Measurements from ENCODE around the gene MEGF11.
"Not testable (repeated sequence)": the region's sequence is repeated elsewhere in the genome, so short reads cannot be mapped to it uniquely, and the experiment has no call there.

MEGF11 gene

DNA sequence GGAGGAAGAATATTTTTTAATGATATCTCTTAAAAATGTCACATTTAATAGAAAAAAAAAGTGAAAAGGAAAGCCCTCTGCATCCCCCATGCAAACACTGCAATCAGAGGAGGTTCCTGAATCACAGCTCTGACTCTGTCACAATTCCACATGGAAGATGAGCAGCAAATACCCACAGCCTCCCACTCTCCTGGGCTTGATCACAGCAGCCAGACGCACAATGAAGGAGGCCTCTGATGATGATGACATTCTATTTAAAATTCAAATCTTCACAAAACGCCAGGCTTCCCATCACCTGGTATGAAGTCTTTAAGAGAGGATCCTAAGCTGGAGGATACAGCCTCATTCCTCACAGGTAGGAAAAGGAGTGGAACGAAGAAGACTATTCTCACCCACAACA lies 30.7 kb upstream of the MEGF11 start:
- H3K27ac ChIP-seq, result no peak overlapping the region
- no peaks in the 10 kb centered on the region for H3K36me3 ChIP-seq
- 0 out of 22 replicates have a peak, but pooled peaks cover 0 to 3% (median 0%) of the 10 kb centered on the region in 11 experiments for H4K20me1 ChIP-seq
- no peak overlapping the region for H3K9ac ChIP-seq
- TF ChIP-seq Cebpa-rat (IDR thresholded peaks at IDR 0.05), result no peak
- H3K4me3 ChIP-seq, result no peak overlapping the region
- no peaks in the 10 kb centered on the region for H3K9me3 ChIP-seq (replicated peaks in 1 of 11)
- no peak overlapping the region for H3K4me2 ChIP-seq
- H3K4me1 ChIP-seq, result peaks cover 0 to 14% (median 9%) of the 10 kb centered on the region in 10 experiments; a peak in 14 of 20 replicates
- H3K27me3 ChIP-seq, result no peaks in the 10 kb centered on the region

DNA sequence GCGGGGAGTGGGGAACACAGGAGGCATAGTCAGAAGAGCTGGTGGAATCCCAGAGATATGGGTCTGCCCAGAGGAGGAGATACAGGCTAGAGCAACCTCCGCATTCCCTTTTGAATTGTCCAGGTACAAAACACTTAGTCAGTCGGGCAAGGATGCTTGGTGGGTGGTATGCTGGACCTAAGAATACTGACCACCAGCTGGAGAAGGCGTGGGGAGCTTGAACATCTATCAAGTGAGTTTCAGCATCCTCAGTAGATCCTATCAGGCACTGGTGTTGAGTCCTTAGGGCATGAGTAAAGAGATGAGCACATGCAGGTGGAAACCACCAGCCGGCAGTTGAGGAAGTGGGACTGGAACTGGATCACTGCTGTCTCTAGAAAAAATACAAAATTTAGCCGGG lies 25.1 kb upstream of the MEGF11 start:
- Histone ChIP-seq H4K20me1 (0 out of 22 replicates have a peak, but pooled peaks cover 0 to 4% (median 0%) of the 10 kb centered on the region in 11 experiments), H3K9ac (no peak overlapping the region), H3K9me3 (replicated peaks in 1 of 11) (peaks cover 0 to 19% (median 10%) of the 10 kb centered on the region in 11 experiments; a peak in 12 of 22 replicates), H3K4me3 (no peak overlapping the region), H3K36me3 (no peaks in the 10 kb centered on the region), H3K27ac (no peak overlapping the region), H3K4me1 (peaks cover 0 to 6% (median 1%) of the 10 kb centered on the region in 10 experiments; a peak in 11 of 20 replicates), H3K27me3 (no peaks in the 10 kb centered on the region), H3K4me2 (no peak overlapping the region)
- no peak for TF ChIP-seq Cebpa-rat (IDR thresholded peaks at IDR 0.05)

DNA sequence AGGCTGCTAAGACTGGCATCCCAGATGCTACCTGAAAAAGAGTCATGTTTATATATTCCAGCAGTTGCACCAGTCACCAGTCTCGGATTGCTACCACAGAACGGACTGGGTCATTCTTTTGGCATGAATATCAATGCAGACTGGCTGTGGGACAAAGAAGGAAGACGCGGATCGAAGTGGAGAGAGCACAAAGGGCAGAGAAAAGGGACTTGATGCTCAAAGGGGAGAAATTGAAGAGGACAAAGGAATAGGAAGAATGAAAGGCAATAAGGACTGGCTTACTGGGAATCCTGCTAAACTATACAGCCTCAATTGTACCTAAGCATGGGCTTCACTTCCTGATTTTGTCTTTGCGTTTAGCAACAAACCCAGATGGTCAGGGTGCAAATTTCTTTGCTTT lies 24.5 kb upstream of the MEGF11 start:
- no peak overlapping the region for H3K4me3 ChIP-seq
- no peaks in the 10 kb centered on the region for H3K27me3 ChIP-seq
- 0 out of 22 replicates have a peak, but pooled peaks cover 0 to 4% (median 0%) of the 10 kb centered on the region in 11 experiments for H4K20me1 ChIP-seq
- H3K36me3 ChIP-seq, result no peaks in the 10 kb centered on the region
- no peak overlapping the region for H3K9ac ChIP-seq
- peaks cover 4 to 11% (median 7%) of the 10 kb centered on the region in 10 experiments for H3K4me1 ChIP-seq
- H3K4me2 ChIP-seq, result no peak overlapping the region
- no peak overlapping the region for H3K27ac ChIP-seq
- H3K9me3 ChIP-seq (replicated peaks in 1 of 11), result peaks cover 0 to 19% (median 10%) of the 10 kb centered on the region in 11 experiments; a peak in 12 of 22 replicates
- TF ChIP-seq Cebpa-rat (IDR thresholded peaks at IDR 0.05), result no peak

DNA sequence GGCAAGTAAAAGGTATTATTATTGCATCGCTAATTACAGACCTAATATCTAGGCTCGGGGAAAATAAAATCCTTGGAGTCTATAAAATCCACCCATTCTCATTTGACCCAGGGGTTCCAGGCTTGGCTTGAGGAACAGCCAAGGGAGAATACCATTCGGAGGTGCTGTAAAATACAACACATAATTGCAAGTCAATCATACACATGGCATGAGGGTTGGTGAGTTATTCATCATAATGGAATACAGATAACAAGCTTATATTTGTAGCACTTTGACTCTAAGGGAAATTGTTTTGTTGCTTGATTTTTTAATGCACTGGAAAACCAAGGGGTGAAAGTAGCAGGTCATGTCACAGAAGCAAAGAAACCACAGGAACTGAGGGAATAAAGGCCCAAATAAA lies 23.0 kb upstream of the MEGF11 start:
- Histone ChIP-seq H4K20me1 (0 out of 22 replicates have a peak, but pooled peaks cover 0 to 4% (median 0%) of the 10 kb centered on the region in 11 experiments), H3K27me3 (no peaks in the 10 kb centered on the region), H3K4me1 (peaks cover 6 to 16% (median 15%) of the 10 kb centered on the region in 10 experiments), H3K9ac (no peak overlapping the region), H3K4me3 (no peak overlapping the region), H3K36me3 (no peaks in the 10 kb centered on the region), H3K4me2 (no peak overlapping the region), H3K27ac (no peak overlapping the region), H3K9me3 (replicated peaks in 1 of 11) (peaks cover 0 to 19% (median 10%) of the 10 kb centered on the region in 11 experiments; a peak in 12 of 22 replicates)
- no peak for TF ChIP-seq Cebpa-rat (IDR thresholded peaks at IDR 0.05)

DNA sequence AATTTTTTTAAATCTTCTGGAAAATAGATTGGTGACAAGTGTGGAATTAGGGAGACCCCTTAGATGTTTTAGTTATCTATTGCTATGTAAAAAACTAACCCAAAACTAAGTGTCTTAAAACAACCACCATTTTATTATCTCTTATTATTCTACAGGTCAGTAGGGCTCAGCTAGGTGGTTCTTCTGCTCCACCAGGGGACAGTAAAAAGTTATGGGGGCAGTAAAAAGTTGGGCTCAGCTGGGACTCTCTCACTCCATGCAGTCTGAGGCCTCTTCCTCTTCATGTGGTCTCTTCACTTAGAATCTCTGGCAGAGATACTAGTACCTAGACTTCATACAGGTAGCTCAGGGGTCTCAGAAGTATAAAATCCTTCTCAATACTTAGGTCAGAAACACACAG lies 21.8 kb upstream of the MEGF11 start:
- H3K36me3 ChIP-seq, result no peaks in the 10 kb centered on the region
- H3K4me3 ChIP-seq, result no peak overlapping the region
- H3K27ac ChIP-seq, result no peak overlapping the region
- H4K20me1 ChIP-seq, result 0 out of 22 replicates have a peak, but pooled peaks cover 0 to 4% (median 0%) of the 10 kb centered on the region in 11 experiments
- H3K9me3 ChIP-seq (replicated peaks in 1 of 11), result peaks cover 0 to 19% (median 10%) of the 10 kb centered on the region in 11 experiments; a peak in 12 of 22 replicates
- peaks cover 6 to 23% (median 21%) of the 10 kb centered on the region in 10 experiments for H3K4me1 ChIP-seq
- H3K27me3 ChIP-seq, result no peaks in the 10 kb centered on the region
- H3K4me2 ChIP-seq, result no peak overlapping the region
- no peak for TF ChIP-seq Cebpa-rat (IDR thresholded peaks at IDR 0.05)
- H3K9ac ChIP-seq, result no peak overlapping the region

DNA sequence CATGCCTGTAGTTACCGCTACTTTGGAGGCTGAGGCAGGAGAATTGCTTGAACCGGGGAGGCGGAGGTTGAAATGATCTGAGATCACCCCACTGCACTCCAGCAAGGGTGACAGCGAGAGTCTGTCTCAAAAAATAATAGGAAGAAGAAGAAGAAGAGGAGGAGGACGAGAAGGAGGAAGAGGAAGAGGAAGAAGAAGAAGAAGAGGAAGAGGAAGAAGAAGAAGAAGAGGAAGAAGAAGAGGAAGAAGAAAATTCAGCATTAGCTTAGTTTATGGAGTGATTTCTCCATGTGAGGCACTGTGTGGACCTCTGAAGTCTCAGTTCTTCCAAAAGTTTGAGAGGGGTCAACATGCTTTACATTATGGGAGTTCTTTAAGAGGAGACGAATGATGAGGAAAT lies 17.4 kb upstream of the MEGF11 start:
- no peak for TF ChIP-seq Cebpa-rat (IDR thresholded peaks at IDR 0.05)
- Histone ChIP-seq H4K20me1 (no peaks in the 10 kb centered on the region), H3K4me1 (peaks cover 18 to 30% (median 22%) of the 10 kb centered on the region in 10 experiments), H3K9me3 (replicated peaks in 1 of 11) (peaks cover 0 to 19% (median 10%) of the 10 kb centered on the region in 11 experiments; a peak in 12 of 22 replicates), H3K27ac (no peak overlapping the region), H3K27me3 (no peaks in the 10 kb centered on the region), H3K4me2 (peak overlapping the region in 6 of 11 experiments; percentile 5 to 36 (median 23); a peak in 6 of 22 replicates), H3K36me3 (no peaks in the 10 kb centered on the region), H3K4me3 (no peak overlapping the region), H3K9ac (no peak overlapping the region)

DNA sequence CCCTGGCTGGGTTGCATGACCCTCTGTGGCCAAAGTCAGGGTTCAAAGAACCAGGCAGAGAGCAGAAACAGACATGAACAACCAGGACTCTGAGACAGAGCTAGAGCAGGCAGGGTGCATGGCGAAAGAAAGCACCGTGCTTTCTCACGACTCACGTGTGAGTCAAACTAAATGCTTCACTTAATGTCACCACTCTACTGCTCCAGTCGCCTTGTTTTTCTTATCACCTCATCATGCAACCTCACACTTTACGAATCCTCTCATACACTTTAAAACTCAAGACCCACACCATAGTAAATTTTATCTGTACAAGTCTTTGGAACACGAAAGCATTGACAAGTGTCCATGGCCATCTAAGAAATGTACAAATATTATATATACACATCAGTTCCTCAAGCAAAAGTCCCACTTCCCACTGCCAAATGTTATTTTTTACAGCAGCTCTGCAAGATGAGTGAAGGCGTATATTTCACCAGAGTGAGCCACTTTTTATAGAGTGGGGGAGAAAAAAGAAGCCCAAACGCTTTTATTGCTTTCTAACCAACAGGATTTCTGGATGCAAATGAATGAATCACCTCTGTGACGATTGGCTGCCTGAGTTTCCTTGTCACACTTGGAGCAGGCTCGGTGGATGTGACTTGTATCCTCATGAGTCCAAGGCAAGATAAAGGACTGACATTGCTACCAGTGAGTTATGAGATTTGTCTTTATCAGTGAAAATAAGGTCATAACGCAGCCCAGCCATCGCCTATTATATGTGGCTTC lies 16.0 kb upstream of the MEGF11 start:
- no peaks in the 10 kb centered on the region for H3K27me3 ChIP-seq
- H3K4me3 ChIP-seq, result no peak overlapping the region
- no peak for TF ChIP-seq Cebpa-rat (IDR thresholded peaks at IDR 0.05)
- H3K9ac ChIP-seq, result no peak overlapping the region
- peak overlapping the region in 1 of 11 experiments; percentile 13; a peak in 2 of 22 replicates for H3K27ac ChIP-seq
- no peaks in the 10 kb centered on the region for H3K36me3 ChIP-seq
- H3K9me3 ChIP-seq (replicated peaks in 1 of 11), result peaks cover 0 to 7% (median 0%) of the 10 kb centered on the region in 11 experiments; a peak in 2 of 22 replicates
- H3K4me2 ChIP-seq, result peak overlapping the region in 5 of 11 experiments; percentile 15 to 56 (median 32); a peak in 8 of 22 replicates
- no peaks in the 10 kb centered on the region for H4K20me1 ChIP-seq
- H3K4me1 ChIP-seq, result peaks cover 18 to 30% (median 22%) of the 10 kb centered on the region in 10 experiments

DNA sequence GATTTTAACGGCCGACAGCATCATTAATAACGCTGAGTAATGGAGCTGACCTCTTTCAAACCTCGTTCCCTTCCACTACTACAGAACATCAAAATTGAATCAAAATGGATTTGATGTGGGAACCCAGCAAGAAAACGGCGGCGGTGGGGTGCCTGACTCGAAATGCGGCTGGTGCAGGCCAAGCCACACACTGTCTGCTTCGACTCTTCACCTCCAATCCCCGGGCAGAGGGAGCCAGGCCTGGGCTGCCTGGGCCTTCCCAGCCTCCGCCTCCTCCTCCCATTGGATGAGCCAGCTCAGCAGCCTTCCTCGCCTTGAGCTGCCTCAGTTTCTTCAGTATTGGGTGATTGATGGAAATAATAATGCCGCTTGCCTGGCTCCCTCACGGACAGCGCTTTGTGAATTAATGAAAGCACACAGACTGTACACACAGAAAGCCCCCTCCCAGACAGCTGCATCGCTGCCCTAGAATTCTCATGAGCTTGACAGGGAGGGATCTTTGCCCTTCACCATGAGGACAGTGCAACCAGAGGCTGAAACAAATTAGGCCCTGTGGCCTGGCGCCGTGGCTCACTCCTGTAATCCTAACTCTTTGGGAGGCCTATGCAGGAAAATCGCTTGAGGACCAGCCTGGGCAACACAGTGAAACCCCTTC lies 11.4 kb upstream of the MEGF11 start:
- Histone ChIP-seq H3K27me3 (no peaks in the 10 kb centered on the region), H3K9me3 (replicated peaks in 1 of 11) (peaks cover 7 to 15% (median 11%) of the 10 kb centered on the region in 11 experiments; a peak in 19 of 22 replicates), H3K36me3 (no peaks in the 10 kb centered on the region)

DNA sequence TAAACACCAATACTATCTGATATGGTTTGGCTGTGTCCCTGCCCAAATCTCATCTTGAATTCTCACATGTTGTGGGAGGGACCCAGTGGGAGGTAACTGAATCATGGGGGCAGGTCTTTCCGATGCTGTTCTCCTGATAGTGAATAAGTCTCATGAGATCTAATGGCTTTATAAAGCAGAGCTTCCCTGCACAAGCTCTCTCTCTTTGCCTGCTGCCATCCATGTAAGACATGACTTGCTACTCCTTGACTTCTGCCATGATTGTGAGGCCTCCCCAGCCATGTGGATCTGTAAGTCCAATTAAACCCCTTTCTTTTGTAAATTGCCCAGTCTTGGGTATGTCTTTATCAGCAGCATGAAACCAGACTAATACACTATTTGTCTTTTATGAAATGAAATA lies 9.3 kb upstream of the MEGF11 start:
- H3K27ac ChIP-seq, H3K36me3 ChIP-seq, H3K4me3 ChIP-seq, H3K27me3 ChIP-seq, H3K4me1 ChIP-seq, H4K20me1 ChIP-seq, H3K4me2 ChIP-seq, H3K9ac ChIP-seq: not testable (repeated sequence)
- peaks cover 7 to 15% (median 11%) of the 10 kb centered on the region in 11 experiments; a peak in 19 of 22 replicates for H3K9me3 ChIP-seq (replicated peaks in 1 of 11)

More for the DNA sequence above, 11.4 kb upstream of the MEGF11 start:
- Histone ChIP-seq H3K9ac (no peak overlapping the region), H3K4me1 (peaks cover 0 to 14% (median 0%) of the 10 kb centered on the region in 10 experiments; a peak in 8 of 20 replicates), H3K4me2 (no peak overlapping the region), H3K27ac (no peak overlapping the region), H4K20me1 (no peaks in the 10 kb centered on the region), H3K4me3 (no peak overlapping the region)
- no peak for TF ChIP-seq Cebpa-rat (IDR thresholded peaks at IDR 0.05)

Data from BLaER1 treated with 17β-estradiol and CSF1 and Interleukin-3, amounts not matched to agents 10 nM and 100 nM (cell line).